Measurements from ENCODE around the gene SP8.

- no peak for TF ChIP-seq EZH2 (IDR thresholded peaks at IDR 0.05; ENCODE audit: low read length)
- TF ChIP-seq CTCF (optimal IDR thresholded peaks at IDR 0.05 in 1 of 3, IDR thresholded peaks at IDR 0.05 in 1 of 3, conservative IDR thresholded peaks at IDR 0.05 in 1 of 3; ENCODE audit: extremely low read depth in 1 of 3, insufficient read depth in 2 of 3, low read length in 3 of 3) = no peak
Observed at GRCh38 chr7:20748853-20749252, 37.8 kb downstream of the SP8 start.
